GM12891 (cell line): Measurements from ENCODE around the gene GLOD5.

ENCODE experiments used
- PAX5 ChIP-seq: IDR thresholded peaks from 2 replicates; pipeline ENCODE4 v1.6.1; 2011; ENCODE audit warnings: low read length, moderate library complexity, mild to moderate bottlenecking; ENCODE audit not compliant: insufficient read depth, severe bottlenecking
- POLR2A ChIP-seq: IDR thresholded peaks from 2 replicates; pipeline ENCODE4 v1.6.1; 2011; ENCODE audit warnings: low read depth, low read length, control low read depth
- POLR2AphosphoS5 ChIP-seq: IDR thresholded peaks from 2 replicates; pipeline ENCODE4 v1.6.1; 2011; ENCODE audit warnings: low read depth, low read length, control low read depth
- POU2F2 ChIP-seq: IDR thresholded peaks from 2 replicates; pipeline ENCODE4 v1.6.1; 2011; ENCODE audit warnings: low read depth, mild to moderate bottlenecking, control low read depth, low read length, moderate library complexity
- SPI1 ChIP-seq: IDR thresholded peaks from 2 replicates; pipeline ENCODE4 v1.6.1; 2011; ENCODE audit warnings: low read depth, low read length, control low read depth
- TAF1 ChIP-seq: IDR thresholded peaks from 2 replicates; pipeline ENCODE4 v1.6.1; 2011; ENCODE audit warnings: low read depth, low read length, control low read depth

DNA sequence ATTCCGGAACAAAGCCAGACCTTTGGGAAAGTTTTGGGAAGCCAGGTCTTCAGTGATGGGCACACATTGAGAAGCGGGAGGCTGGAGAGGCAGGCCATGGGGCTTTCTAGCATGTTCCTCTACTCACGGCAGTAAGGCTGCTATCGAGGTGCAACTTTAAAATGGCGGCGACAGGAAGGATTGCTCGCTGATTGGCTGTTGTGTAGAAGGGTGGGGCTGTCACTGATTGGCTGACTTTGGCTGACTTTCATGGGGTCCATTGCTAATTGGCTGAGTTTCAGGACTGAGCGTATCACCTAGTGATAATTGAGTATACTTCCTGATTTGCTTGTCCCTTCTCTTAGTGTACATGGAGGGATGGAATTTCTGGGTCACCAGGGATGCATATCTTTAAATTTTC is 19.7 kb upstream of the GLOD5 start:
- TF ChIP-seq SPI1 (no peak), POLR2A (no peak), POLR2AphosphoS5 (no peak), PAX5 (no peak), POU2F2 (no peak), TAF1 (no peak)
